Prostate gland (tissue), 2 donors: ENCODE data around the gene SLC45A2.

Experiments used
- CTCF ChIP-seq, 4 experiments: fragments of 200-600 bp in 2 of 4; fragments of 450-650 bp in 2 of 4; sonication (generic) in 2 of 4; IDR thresholded peaks; 1 replicate in 3 of 4; 2 replicates in 1 of 4; pipeline ENCODE4 v1.5.1; 2016 to 2019; ENCODE audit warnings: antibody characterized with exemption in 4 of 4, mild to moderate bottlenecking in 2 of 4, moderate library complexity in 2 of 4
- POLR2A ChIP-seq: fragments of 450-650 bp; IDR thresholded peaks from one replicate; pipeline ENCODE4 v1.6.1; 2016; ENCODE audit warnings: antibody characterized with exemption, mild to moderate bottlenecking
- POLR2AphosphoS5 ChIP-seq: sonication (generic); formaldehyde crosslinking; IDR thresholded peaks from one replicate; pipeline ENCODE4 v1.6.1; 2017; ENCODE audit warnings: antibody characterized with exemption

DNA sequence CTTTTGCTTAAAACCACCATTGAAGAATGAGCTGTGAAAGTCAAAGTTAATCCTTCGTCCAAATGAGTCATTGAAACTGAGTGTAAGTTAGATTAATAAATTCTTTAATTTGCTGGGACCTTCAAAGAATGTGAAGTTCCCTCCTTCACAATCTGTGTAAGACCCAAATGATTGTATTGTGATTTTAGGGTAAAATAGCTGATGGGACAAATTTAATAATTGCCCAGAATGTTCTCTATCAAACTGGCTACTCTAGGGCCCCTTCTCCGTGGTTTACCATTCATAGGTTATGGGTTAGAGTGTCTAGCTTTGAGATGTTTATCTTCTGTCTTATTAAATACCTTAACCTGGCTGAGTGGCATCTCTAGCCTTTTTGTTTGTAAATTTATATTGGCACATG lies 46.6 kb upstream of the SLC45A2 start:
- no peak for TF ChIP-seq CTCF (IDR thresholded peaks at IDR 0.05)
- no peak for TF ChIP-seq POLR2AphosphoS5
- TF ChIP-seq POLR2A: no peak
